IMR-90 (cell line): ENCODE data around the gene GRAP. TPM values are rescaled to one million over a fixed set of nuclear protein-coding genes. Genes with fewer than 3 reads are reported as not detected.
"Not testable (repeated sequence)": the region's sequence is repeated elsewhere in the genome, so short reads cannot be mapped to it uniquely, and the experiment has no call there.

Experiments
- ATAC-seq: fragments of 200-7000 bp; cut with Tn5 transposase; 2 replicates; pipeline ENCODE4 v1.9.1; 2020; ENCODE audit warnings: low read depth, mild to moderate bottlenecking, moderate library complexity
- BruUV-seq: library from RNA; stranded (reverse); fragments of 400-500 nt; replicated peaks from 2 replicates; lab custom pipeline; 2021; lab: Mats Ljungman, UMichigan
- CTCF ChIA-PET: fragments of 300-600 bp; formaldehyde crosslinking; extraction: SDS; loops from one replicate; lab custom pipeline; 2021; ENCODE audit warnings: antibody characterized with exemption; lab: Yijun Ruan, JAX
- POLR2A ChIA-PET: fragments of 300-600 bp; sonication (Branson Sonifier 250); formaldehyde crosslinking; loops from one replicate; lab custom pipeline; 2022; ENCODE audit warnings: antibody characterized with exemption; ENCODE audit not compliant: unreplicated experiment; lab: Charles Lee
- DNase-seq: peaks from one replicate; pipeline ENCODE4 v3.0.0; 2013
- H2AFZ ChIP-seq: replicated peaks from 2 replicates; pipeline ENCODE3; 2013; ENCODE audit warnings: low read length, mild to moderate bottlenecking; ENCODE audit not compliant: poor library complexity
- H2AK5ac ChIP-seq: 2 replicates; pipeline ENCODE4 v1.6.1; 2013; ENCODE audit warnings: low read depth, low read length, inconsistent platforms
- H2AK9ac ChIP-seq: replicated peaks from 2 replicates; pipeline ENCODE3; 2013; ENCODE audit warnings: mild to moderate bottlenecking, low read depth, low read length, moderate library complexity; ENCODE audit not compliant: poor library complexity
- H2BK120ac ChIP-seq: 2 replicates; pipeline ENCODE4 v1.6.1; 2013; ENCODE audit warnings: low read depth, low read length, inconsistent platforms
- H2BK15ac ChIP-seq: 3 replicates; pipeline ENCODE4 v1.6.1; 2013; ENCODE audit warnings: low read depth, low read length, inconsistent platforms
- H2BK20ac ChIP-seq: 2 replicates; pipeline ENCODE4 v1.6.1; 2013; ENCODE audit warnings: low read depth, mild to moderate bottlenecking, inconsistent platforms, low read length, moderate library complexity
- H2BK5ac ChIP-seq: 2 replicates; pipeline ENCODE4 v1.6.1; 2013; ENCODE audit warnings: mild to moderate bottlenecking, low read depth, low read length, inconsistent platforms; ENCODE audit not compliant: poor library complexity, severe bottlenecking
- H3K14ac ChIP-seq: replicated peaks from 2 replicates; pipeline ENCODE4 v1.6.1; 2013; ENCODE audit warnings: low read depth, low read length, inconsistent platforms
- H3K18ac ChIP-seq: 2 replicates; pipeline ENCODE4 v1.6.1; 2013; ENCODE audit warnings: low read depth, low read length, control low read depth
- H3K23ac ChIP-seq: 2 replicates; pipeline ENCODE4 v1.6.1; 2013; ENCODE audit warnings: low read depth, low read length, inconsistent platforms
- H3K27ac ChIP-seq: 2 replicates; pipeline ENCODE4 v1.5.1; 2013; ENCODE audit warnings: mild to moderate bottlenecking, control low read depth, low read length; ENCODE audit not compliant: insufficient read depth
- H3K27me3 ChIP-seq: 2 replicates; pipeline ENCODE4 v1.6.1; 2013; ENCODE audit warnings: low read length; ENCODE audit not compliant: control insufficient read depth, insufficient read depth
- H3K36me3 ChIP-seq: 2 replicates; pipeline ENCODE4 v1.6.1; 2013; ENCODE audit warnings: low read length, mixed read lengths; ENCODE audit not compliant: control insufficient read depth, insufficient read depth
- H3K4ac ChIP-seq: 2 replicates; pipeline ENCODE4 v1.6.1; 2013; ENCODE audit warnings: low read depth, low read length, inconsistent platforms
- H3K4me1 ChIP-seq: 2 replicates; pipeline ENCODE4 v1.6.1; 2013; ENCODE audit warnings: low read length, mixed read lengths; ENCODE audit not compliant: control insufficient read depth, insufficient read depth
- H3K4me2 ChIP-seq: 2 replicates; pipeline ENCODE4 v1.6.1; 2013; ENCODE audit warnings: low read depth, mild to moderate bottlenecking, control low read depth, low read length, moderate library complexity
- H3K4me3 ChIP-seq: 2 replicates; pipeline ENCODE4 v1.5.1; 2013; ENCODE audit warnings: low read depth, mild to moderate bottlenecking, control low read depth, low read length, moderate library complexity; ENCODE audit not compliant: insufficient read depth
- H3K56ac ChIP-seq: 2 replicates; pipeline ENCODE4 v1.6.1; 2013; ENCODE audit warnings: low read length, inconsistent platforms; ENCODE audit not compliant: insufficient read depth; ENCODE audit errors: extremely low read depth
- H3K79me1 ChIP-seq, 2 experiments: 2 replicates each; pipeline ENCODE4 v1.6.1; 2013; ENCODE audit warnings: low read length in 2 of 2, inconsistent platforms in 1 of 2, low read depth in 1 of 2
- H3K9ac ChIP-seq: 2 replicates; pipeline ENCODE4 v1.6.1; 2013; ENCODE audit warnings: low read depth, low read length, control low read depth
- H3K9me1 ChIP-seq: 2 replicates; pipeline ENCODE4 v1.6.1; 2013; ENCODE audit warnings: low read length, inconsistent platforms; ENCODE audit not compliant: insufficient read depth
- H3K9me3 ChIP-seq: 2 replicates; pipeline ENCODE4 v1.6.1; 2013; ENCODE audit warnings: low read length; ENCODE audit not compliant: control insufficient read depth, insufficient read depth
- H4K20me1 ChIP-seq: 2 replicates; pipeline ENCODE4 v1.6.1; 2013; ENCODE audit warnings: low read length, inconsistent platforms; ENCODE audit not compliant: insufficient read depth
- H4K5ac ChIP-seq: 2 replicates; pipeline ENCODE4 v1.6.1; 2013; ENCODE audit warnings: mild to moderate bottlenecking, low read depth, low read length, control low read depth
- H4K8ac ChIP-seq, 2 experiments: 2 replicates each; pipeline ENCODE4 v1.6.1; 2013; ENCODE audit warnings: low read depth in 2 of 2, low read length in 2 of 2, control low read depth in 1 of 2, inconsistent platforms in 1 of 2
- H4K91ac ChIP-seq: 2 replicates; pipeline ENCODE4 v1.6.1; 2013; ENCODE audit warnings: low read depth, low read length, inconsistent platforms; ENCODE audit not compliant: insufficient read depth
- WGBS, 2 experiments: methylation state at CpG; one replicate each; pipeline versions ENCODE4 v1.1.5 to v1.1.7; 2013; ENCODE audit warnings: missing lambda C conversion rate in 2 of 2; ENCODE audit not compliant: insufficient read length in 1 of 2; ENCODE audit errors: extremely low coverage in 2 of 2; 5-methylcytosine and 5-hydroxymethylcytosine counted together
- dilution Hi-C: fragments of 300-500 bp; cut with HindIII; formaldehyde crosslinking; loops from one replicate; pipeline ENCODE4 v1.14.3; 2018; ENCODE audit warnings: low sequenced_read_pairs; ENCODE audit not compliant: unreplicated experiment
- in situ Hi-C: fragments of 300-500 bp; cut with MboI; formaldehyde crosslinking; loops from 3 replicates; pipeline ENCODE4 v1.14.3; 2019; ENCODE audit warnings: low sequenced_read_pairs, inconsistent platforms, mixed read lengths
- intact Hi-C: fragments of 100-400 bp; cut with micrococcal nuclease; formaldehyde crosslinking; loops from 2 replicates; pipeline ENCODE4 v1.10.0; 2022
- polyA plus RNA-seq, 3 experiments: library from polyadenylated mRNA; depleted of rRNA; stranded (reverse); fragments of >200 nt; gene quantifications; 2 replicates each; pipeline ENCODE4 v1.2.3, GENCODE V29; 2012; ENCODE audit warnings: low replicate concordance in 1 of 3
- total RNA-seq: library from RNA; depleted of rRNA; stranded (reverse); fragments of >200 nt; gene quantifications from 2 replicates; pipeline ENCODE4 v1.2.3, GENCODE V29; 2012

GRAP gene
- total and polyA plus RNA-seq, 2 of the 4 experiments (the other 2 are of a cell fraction): under 0.01 to 0.14 TPM

GRCh38 chr17:19064378-19064777 lies 17.6 kb upstream of the GRAP start:
- H3K27me3 ChIP-seq, DNase-seq, dilution Hi-C loops, H3K4me1 ChIP-seq, BruUV-seq, H4K8ac ChIP-seq, H3K4me3 ChIP-seq, in situ Hi-C loops, ATAC-seq, H2BK15ac ChIP-seq, H3K18ac ChIP-seq, H2BK20ac ChIP-seq, H2AK9ac ChIP-seq, H3K14ac ChIP-seq, H3K79me1 ChIP-seq, H3K36me3 ChIP-seq, H3K9me1 ChIP-seq, H3K4ac ChIP-seq, H4K91ac ChIP-seq, H2AK5ac ChIP-seq, H2BK120ac ChIP-seq, H4K20me1 ChIP-seq, H3K56ac ChIP-seq, H3K9me3 ChIP-seq, H4K5ac ChIP-seq, H2AFZ ChIP-seq, H2BK5ac ChIP-seq, intact Hi-C loops, CTCF ChIA-PET, H3K23ac ChIP-seq: not testable (repeated sequence)
- H3K4me2 ChIP-seq: 0 out of 2 replicates have a peak overlapping the region, but pooled peaks have one; percentile 67
- H3K9ac ChIP-seq: peak overlapping the region; percentile 67
- WGBS, 2 experiments: no CpG with 5 or more reads among the region's 17 CpGs
- POLR2A ChIA-PET: interaction anchor here (0.7 kb wide), 1 partner anchor 207 kb away, joined by 6 read pairs; no protein-coding TSS in a partner anchor
- H3K27ac ChIP-seq: peak overlapping the region; percentile 56; the same call in 1 of the 2 replicates
